Measurements from ENCODE around the gene NXPE2. TPM values are rescaled to one million over a fixed set of nuclear protein-coding genes. Genes with fewer than 3 reads are reported as not detected.

NXPE2 gene
- total RNA-seq, 4 donors from 2014 or later: 1.1 TPM; not detected in 3

GRCh38 chr11:114713756-114714155 lies 35.4 kb downstream of the NXPE2 start:
- intact Hi-C loops (cut with DNase I): no loop called here
- Histone ChIP-seq H3K27ac (no peak overlapping the region), H3K27me3 (no peaks in the 10 kb centered on the region), H3K36me3 (no peaks in the 10 kb centered on the region), H3K4me3 (no peak overlapping the region), H3K4me1 (no peaks in the 10 kb centered on the region), H3K9me3 (no peaks in the 10 kb centered on the region)
- DNase-seq: no peak
- WGBS, 2 donors: 91 to 93% methylated on average over 2 of the region's 2 CpGs
- TF ChIP-seq POLR2A (IDR thresholded peaks at IDR 0.05): no peak
- TF ChIP-seq CTCF (IDR thresholded peaks at IDR 0.05): no peak

GRCh38 chr11:114719562-114719961 lies 41.2 kb downstream of the NXPE2 start:
- 74 to 83% methylated on average over 4 of the region's 5 CpGs for WGBS, 2 donors
- Histone ChIP-seq H3K9me3 (no peaks in the 10 kb centered on the region), H3K4me1 (no peaks in the 10 kb centered on the region), H3K27me3 (no peaks in the 10 kb centered on the region), H3K27ac (no peak overlapping the region), H3K36me3 (no peaks in the 10 kb centered on the region), H3K4me3 (no peak overlapping the region)
- DNase-seq: no peak
- no peak for TF ChIP-seq CTCF (IDR thresholded peaks at IDR 0.05)
- TF ChIP-seq POLR2A (IDR thresholded peaks at IDR 0.05): no peak
- intact Hi-C loops (cut with DNase I): no loop called here

GRCh38 chr11:114724916-114725524 lies 46.7 kb downstream of the NXPE2 start:
- intact Hi-C loops (cut with DNase I): no loop called here
- no peaks in the 10 kb centered on the region for H3K36me3 ChIP-seq
- 74% methylated on average over 3 of the region's 3 CpGs for WGBS, 2 donors
- no peak overlapping the region for H3K4me3 ChIP-seq
- H3K27me3 ChIP-seq: no peaks in the 10 kb centered on the region
- H3K27ac ChIP-seq: no peak overlapping the region
- no peak for DNase-seq
- H3K9me3 ChIP-seq: no peaks in the 10 kb centered on the region
- no peak for TF ChIP-seq CTCF (IDR thresholded peaks at IDR 0.05)
- no peaks in the 10 kb centered on the region for H3K4me1 ChIP-seq

GRCh38 chr11:114725623-114726022 lies 47.3 kb downstream of the NXPE2 start:
- TF ChIP-seq POLR2A (IDR thresholded peaks at IDR 0.05) (no peak), CTCF (IDR thresholded peaks at IDR 0.05) (no peak)

GRCh38 chr11:114736806-114737205 lies 58.5 kb downstream of the NXPE2 start:
- no peak for DNase-seq
- H3K36me3 ChIP-seq: no peaks in the 10 kb centered on the region
- no peaks in the 10 kb centered on the region for H3K27me3 ChIP-seq
- intact Hi-C loops (cut with DNase I): no loop called here
- H3K9me3 ChIP-seq: no peaks in the 10 kb centered on the region
- no peak for TF ChIP-seq POLR2A (IDR thresholded peaks at IDR 0.05)
- 63 to 64% methylated on average over 4 of the region's 4 CpGs for WGBS, 2 donors
- H3K4me3 ChIP-seq: no peak overlapping the region
- no peak overlapping the region for H3K27ac ChIP-seq
- no peaks in the 10 kb centered on the region for H3K4me1 ChIP-seq

More at GRCh38 chr11:114725623-114726022, 47.3 kb downstream of the NXPE2 start:
- WGBS, 2 donors: 75 to 86% methylated on average over 1 of the region's 1 CpG
- Histone ChIP-seq H3K36me3 (no peaks in the 10 kb centered on the region), H3K27ac (no peak overlapping the region), H3K4me3 (no peak overlapping the region), H3K27me3 (no peaks in the 10 kb centered on the region), H3K9me3 (no peaks in the 10 kb centered on the region), H3K4me1 (no peaks in the 10 kb centered on the region)
- no peak for DNase-seq
- intact Hi-C loops (cut with DNase I): no loop called here

- no peak for DNase-seq
- H3K4me3 ChIP-seq: no peak overlapping the region
Observed at GRCh38 chr11:114738954-114739353, 60.6 kb downstream of the NXPE2 start.

More at GRCh38 chr11:114738954-114739353, 60.6 kb downstream of the NXPE2 start:
- Histone ChIP-seq H3K27me3 (no peaks in the 10 kb centered on the region), H3K9me3 (no peaks in the 10 kb centered on the region), H3K27ac (no peak overlapping the region), H3K36me3 (no peaks in the 10 kb centered on the region), H3K4me1 (no peaks in the 10 kb centered on the region)
- intact Hi-C loops (cut with DNase I): no loop called here
- TF ChIP-seq POLR2A (IDR thresholded peaks at IDR 0.05) (no peak), CTCF (IDR thresholded peaks at IDR 0.05) (peak in 5 of 6 experiments; percentile 50 to 74 (median 60))

Data from esophagus squamous epithelium (tissue), 5 donors.